Right lobe of liver (tissue), 6 donors: ENCODE results near the gene CPPED1. TPM values are rescaled to one million over a fixed set of nuclear protein-coding genes. Genes with fewer than 3 reads are reported as not detected.

ENCODE experiments used
- ATAC-seq, 4 donors: fragments of 200-7000 bp; cut with Tn5 transposase; one replicate each; pipeline ENCODE4 v1.9.1; 2020; ENCODE audit warnings: mild to moderate bottlenecking in 4 of 4, moderate library complexity in 4 of 4
- DNase-seq, 3 donors: peaks; one replicate each; pipeline ENCODE4 v3.0.0-alpha.2; 2020
- H3K27ac ChIP-seq, 3 donors: fragments of 200-600 bp; one replicate each; pipeline ENCODE4 v1.8.0; 2022
- H3K27me3 ChIP-seq, 2 donors: fragments of 200-600 bp; one replicate each; pipeline ENCODE4 v1.8.0; 2022
- H3K36me3 ChIP-seq, 4 donors: fragments of 200-600 bp; sonication (generic) in 1 of 4; one replicate each; pipeline versions ENCODE4 v1.5.1 to v1.8.0; 2017 to 2022; ENCODE audit warnings: control low read depth in 1 of 4
- H3K4me1 ChIP-seq, 4 donors: fragments of 200-600 bp; sonication (generic) in 1 of 4; one replicate each; pipeline versions ENCODE4 v1.5.1 to v1.8.0; 2017 to 2022; ENCODE audit warnings: control low read depth in 1 of 4
- H3K4me3 ChIP-seq, 3 donors: fragments of 200-600 bp; one replicate each; pipeline ENCODE4 v1.8.0; 2022
- H3K9me3 ChIP-seq, 4 donors: fragments of 200-600 bp; sonication (generic) in 1 of 4; one replicate each; pipeline versions ENCODE4 v1.5.1 to v1.8.0; 2017 to 2022; ENCODE audit warnings: control low read depth in 1 of 4
- CTCF ChIP-seq, 4 donors: fragments of 200-600 bp in 3 of 4; fragments of 450-650 bp in 1 of 4; IDR thresholded peaks; one replicate each; pipeline versions ENCODE4 v1.5.1 to v1.8.0; 2016 to 2022; ENCODE audit warnings: antibody characterized with exemption in 4 of 4, mild to moderate bottlenecking in 2 of 4
- POLR2A ChIP-seq: fragments of 450-650 bp; IDR thresholded peaks from one replicate; pipeline ENCODE4 v1.6.1; 2017; ENCODE audit warnings: antibody characterized with exemption, mild to moderate bottlenecking
- WGBS: methylation state at CpG from one replicate; pipeline ENCODE4 v1.1.6; 2018; ENCODE audit warnings: low coverage, low lambda C conversion rate; ENCODE audit not compliant: insufficient coverage; ENCODE audit errors: missing lambda C conversion rate; 5-methylcytosine and 5-hydroxymethylcytosine counted together
- intact Hi-C, 2 donors: fragments of 100-400 bp; cut with DNase I; formaldehyde crosslinking; loops; one replicate each; pipeline versions ENCODE4 v1.11.2 to v1.14.1; 2022
- total RNA-seq, 6 experiments: library from RNA; depleted of rRNA in 2 of 6; stranded (reverse); fragments of >200 nt in 2 of 6; fragmentation: NEBNext Ultra II Directional in 3 of 6; extraction: Animal tissue kit (Norgen Biotek cat#: 25700) in 3 of 6; gene quantifications; one replicate each; pipeline versions ENCODE4 v1.1.0 to v1.2.4, GENCODE V29; 2016 to 2023
- donor health status: DM: no; HTN: yes; CAD: no.
- donor health status: DM: no; HTN: no; CAD: no.
- donor health status: DM: no; HTN: no; CAD: no.
- donor health status: DM: no; HTN: yes; CAD: no.
- donor health status: DM: no; HTN: yes; CAD: no.

Gene CPPED1
- total RNA-seq, 6 experiments from 2014 or later: 24.0 to 41.6 (median 31.0) TPM

GRCh38 chr16:12837756-12838155, 34.1 kb upstream of the CPPED1 start:
- TF ChIP-seq CTCF (IDR thresholded peaks at IDR 0.05) (no peak), POLR2A (no peak)
- ATAC-seq: no peak
- Histone ChIP-seq H3K4me3 (no peak overlapping the region), H3K9me3 (no peaks in the 10 kb centered on the region), H3K36me3 (no peaks in the 10 kb centered on the region), H3K27ac (no peak overlapping the region), H3K4me1 (no peaks in the 10 kb centered on the region), H3K27me3 (no peaks in the 10 kb centered on the region)
- intact Hi-C loops: no loop called here
- DNase-seq: no peak

GRCh38 chr16:12837291-12837690, 33.6 kb upstream of the CPPED1 start:
- Histone ChIP-seq H3K27me3 (no peaks in the 10 kb centered on the region), H3K9me3 (no peaks in the 10 kb centered on the region), H3K4me3 (no peak overlapping the region), H3K27ac (no peak overlapping the region), H3K4me1 (no peaks in the 10 kb centered on the region), H3K36me3 (no peaks in the 10 kb centered on the region)
- no peak for DNase-seq
- no peak for ATAC-seq
- 70% methylated on average over 1 of the region's 1 CpG for WGBS
- TF ChIP-seq POLR2A (no peak), CTCF (IDR thresholded peaks at IDR 0.05) (no peak)
- intact Hi-C loops: no loop called here

- TF ChIP-seq POLR2A: no peak
- no peak for TF ChIP-seq CTCF (IDR thresholded peaks at IDR 0.05)
- Histone ChIP-seq H3K27ac (no peak overlapping the region), H3K36me3 (no peaks in the 10 kb centered on the region), H3K4me3 (no peak overlapping the region), H3K4me1 (no peaks in the 10 kb centered on the region), H3K9me3 (no peaks in the 10 kb centered on the region), H3K27me3 (no peaks in the 10 kb centered on the region)
- 50% methylated on average over 8 of the region's 10 CpGs for WGBS
- no peak for ATAC-seq
- intact Hi-C loops: no loop called here
- DNase-seq: no peak
Measured at GRCh38 chr16:12833926-12834325, 30.2 kb upstream of the CPPED1 start.

GRCh38 chr16:12829096-12829888, 25.6 kb upstream of the CPPED1 start:
- intact Hi-C loops: loop anchor here in 1 of 2 donors (10.0 kb wide), 1 partner anchor 374 kb away; no protein-coding TSS in a partner anchor
- no peak for ATAC-seq
- TF ChIP-seq POLR2A (no peak), CTCF (IDR thresholded peaks at IDR 0.05) (no peak)
- Histone ChIP-seq H3K4me1 (no peaks in the 10 kb centered on the region), H3K27ac (no peak overlapping the region), H3K36me3 (no peaks in the 10 kb centered on the region), H3K9me3 (no peaks in the 10 kb centered on the region), H3K27me3 (no peaks in the 10 kb centered on the region), H3K4me3 (no peak overlapping the region)
- WGBS: 79% methylated on average over 9 of the region's 11 CpGs
- DNase-seq: no peak

- no peaks in the 10 kb centered on the region for H3K27me3 ChIP-seq
- H3K9me3 ChIP-seq: no peaks in the 10 kb centered on the region
- DNase-seq (no peak), ATAC-seq (no peak)
- intact Hi-C loops: loop anchor here in 1 of 2 donors (10.0 kb wide), 1 partner anchor 373 kb away; no protein-coding TSS in a partner anchor
- no peak for TF ChIP-seq CTCF (IDR thresholded peaks at IDR 0.05)
- TF ChIP-seq POLR2A: no peak
- no peaks in the 10 kb centered on the region for H3K4me1 ChIP-seq
- no peak overlapping the region for H3K4me3 ChIP-seq
- H3K27ac ChIP-seq: no peak overlapping the region
- no peaks in the 10 kb centered on the region for H3K36me3 ChIP-seq
Measured at GRCh38 chr16:12828206-12828605, 24.5 kb upstream of the CPPED1 start.
